Pancreas (tissue), 10 donors: ENCODE data around the gene HHAT. TPM values are rescaled to one million over a fixed set of nuclear protein-coding genes. Genes with fewer than 3 reads are reported as not detected.

Source experiments
- ATAC-seq, 4 donors: fragments of 200-7000 bp; cut with Tn5 transposase; one replicate each; pipeline versions ENCODE4 v1.8.0 to v1.9.1; 2020; ENCODE audit warnings: mild to moderate bottlenecking in 4 of 4, moderate library complexity in 4 of 4
- DNase-seq, 6 donors: peaks; one replicate each; pipeline ENCODE4 v3.0.0-alpha.2; 2020
- FAIRE-seq: peaks from 2 replicates; lab custom pipeline; 2012; peaks lifted over from hg19 to GRCh38; lab: Jason Lieb, UNC
- H3K27ac ChIP-seq, 4 donors: fragments of 200-600 bp; sonication (generic); 1 replicate in 3 of 4; 2 replicates in 1 of 4; pipeline versions ENCODE4 v1.5.0 to v1.8.0; 2020
- H3K27me3 ChIP-seq, 4 donors: fragments of 200-600 bp; one replicate each; pipeline ENCODE4 v1.8.0; 2021
- H3K36me3 ChIP-seq, 3 donors: fragments of 200-600 bp; sonication (generic) in 1 of 3; one replicate each; pipeline versions ENCODE4 v1.5.0 to v1.8.0; 2020 to 2021
- H3K4me1 ChIP-seq, 3 donors: fragments of 200-600 bp; one replicate each; pipeline ENCODE4 v1.8.0; 2021
- H3K4me3 ChIP-seq, 4 donors: fragments of 200-600 bp; sonication (generic) in 2 of 4; one replicate each; pipeline versions ENCODE4 v1.5.0 to v1.8.0; 2020 to 2021
- H3K9me3 ChIP-seq, 4 donors: fragments of 200-600 bp; one replicate each; pipeline ENCODE4 v1.8.0; 2021
- CTCF ChIP-seq, 4 donors: fragments of 200-600 bp; sonication (generic) in 3 of 4; IDR thresholded peaks; one replicate each; pipeline versions ENCODE4 v1.5.0 to v1.8.0; 2021; ENCODE audit warnings: antibody characterized with exemption in 4 of 4
- WGBS, 2 donors: extraction: QIAGEN DNeasy Blood & Tissue Kit; methylation state at CpG; one replicate each; pipeline ENCODE4 v1.1.7; 2013; 5-methylcytosine and 5-hydroxymethylcytosine counted together
- intact Hi-C, 3 donors: fragments of 100-400 bp; cut with DNase I; formaldehyde crosslinking; loops; one replicate each; pipeline versions ENCODE4 v1.11.1 to v1.14.2; 2022
- polyA plus RNA-seq, 2 donors: library from polyadenylated mRNA; stranded (reverse); fragments of 200-250 nt; gene quantifications; one replicate each; pipeline ENCODE4 v1.2.3, GENCODE V29; 2013
- total RNA-seq, 6 donors: library from RNA; stranded (reverse); fragmentation: NEBNext Ultra II Directional in 4 of 6; extraction: Animal tissue kit (Norgen Biotek cat#: 25700) in 4 of 6; gene quantifications; one replicate each; pipeline versions ENCODE4 v1.2.1 to v1.2.4, GENCODE V29; 2021 to 2023
- donor health status: healthy with polysubstance abuse.
- donor health status: DM: no; HTN: no; CAD: no; lungs with moderate emphysema.
- donor health status: DM: no; HTN: no; CAD: no.
- donor health status: control.
- donor health status: control.
- donor health status: Bipolar disorder and iron deficiency.
- donor health status: DM: yes; HTN: yes; CAD: no.
- donor health status: DM: no; HTN: no; CAD: no.
- donor health status: DM: no; HTN: no; CAD: no.
- donor health status: DM: yes; HTN: yes; CAD: no.

Gene HHAT
- total and polyA plus RNA-seq, 8 donors, result 1.3 to 4.1 (median 2.4) TPM

GRCh38 chr1:210627755-210628154 is 299.1 kb downstream of the HHAT start:
- no peaks in the 10 kb centered on the region for H3K27me3 ChIP-seq
- no peaks in the 10 kb centered on the region for H3K9me3 ChIP-seq
- no peaks in the 10 kb centered on the region for H3K4me1 ChIP-seq
- ATAC-seq (no peak), FAIRE-seq (no peak), DNase-seq (no peak)
- H3K36me3 ChIP-seq, result no peaks in the 10 kb centered on the region
- no peak overlapping the region for H3K27ac ChIP-seq
- intact Hi-C loops, result no loop called here
- TF ChIP-seq CTCF (IDR thresholded peaks at IDR 0.05), result no peak
- H3K4me3 ChIP-seq, result no peak overlapping the region

GRCh38 chr1:210629276-210629675 is 300.6 kb downstream of the HHAT start:
- no peak for ATAC-seq
- Histone ChIP-seq H3K4me1 (no peaks in the 10 kb centered on the region), H3K27me3 (no peaks in the 10 kb centered on the region), H3K4me3 (no peak overlapping the region), H3K36me3 (no peaks in the 10 kb centered on the region), H3K9me3 (no peaks in the 10 kb centered on the region), H3K27ac (no peak overlapping the region)
- WGBS, 2 donors, result 95 to 97% methylated on average over 2 of the region's 2 CpGs
- DNase-seq, result no peak
- intact Hi-C loops, result no loop called here
- TF ChIP-seq CTCF (IDR thresholded peaks at IDR 0.05), result no peak
- no peak for FAIRE-seq

- no peak for TF ChIP-seq CTCF (IDR thresholded peaks at IDR 0.05)
- H3K27ac ChIP-seq, result no peak overlapping the region
- ATAC-seq, result no peak
Observed at GRCh38 chr1:210631399-210631798, 302.7 kb downstream of the HHAT start.

GRCh38 chr1:210633140-210633539 is 304.4 kb downstream of the HHAT start:
- FAIRE-seq, result no peak
- intact Hi-C loops, result no loop called here
- Histone ChIP-seq H3K4me3 (no peak overlapping the region), H3K9me3 (no peaks in the 10 kb centered on the region), H3K36me3 (no peaks in the 10 kb centered on the region), H3K27me3 (no peaks in the 10 kb centered on the region), H3K4me1 (no peaks in the 10 kb centered on the region), H3K27ac (no peak overlapping the region)
- ATAC-seq, result no peak
- DNase-seq, result no peak
- no peak for TF ChIP-seq CTCF (IDR thresholded peaks at IDR 0.05)
- WGBS, 2 donors, result 78 to 93% methylated on average over 3 of the region's 3 CpGs

More at GRCh38 chr1:210631399-210631798, 302.7 kb downstream of the HHAT start:
- FAIRE-seq, result no peak
- H3K36me3 ChIP-seq, result no peaks in the 10 kb centered on the region
- no peaks in the 10 kb centered on the region for H3K9me3 ChIP-seq
- no peak for DNase-seq
- intact Hi-C loops, result no loop called here
- H3K4me1 ChIP-seq, result no peaks in the 10 kb centered on the region
- no peaks in the 10 kb centered on the region for H3K27me3 ChIP-seq
- no peak overlapping the region for H3K4me3 ChIP-seq
- 62 to 68% methylated on average over 3 of the region's 3 CpGs for WGBS, 2 donors

- intact Hi-C loops, result no loop called here
- 87 to 94% methylated on average over 6 of the region's 6 CpGs for WGBS, 2 donors
- FAIRE-seq, result no peak
- no peaks in the 10 kb centered on the region for H3K9me3 ChIP-seq
- H3K4me3 ChIP-seq, result no peak overlapping the region
- ATAC-seq, result no peak
- no peaks in the 10 kb centered on the region for H3K36me3 ChIP-seq
- DNase-seq, result no peak
- H3K27me3 ChIP-seq, result no peaks in the 10 kb centered on the region
- H3K4me1 ChIP-seq, result no peaks in the 10 kb centered on the region
- TF ChIP-seq CTCF (IDR thresholded peaks at IDR 0.05), result no peak
- no peak overlapping the region for H3K27ac ChIP-seq
Observed at GRCh38 chr1:210633636-210634035, 304.9 kb downstream of the HHAT start.
